GM23338 (cell line): Measurements from ENCODE around the gene SCARF1. TPM values are rescaled to one million over a fixed set of nuclear protein-coding genes. Genes with fewer than 3 reads are reported as not detected.
A peak's percentile ranks its signal among the peaks of the same experiment; 100 is the strongest.

Source experiments
- ATAC-seq: fragments of 200-7000 bp; cut with Tn5 transposase; 3 replicates; pipeline ENCODE4 v1.9.1; 2020
- DNase-seq: peaks from one replicate; pipeline ENCODE4 v3.0.0-alpha.2; 2015; ENCODE audit warnings: low spot score
- H2AFZ ChIP-seq: fragments of 200-600 bp; sonication (generic); 2 replicates; pipeline ENCODE4 v1.8.0; 2016; ENCODE audit warnings: antibody characterized with exemption, mild to moderate bottlenecking, moderate library complexity
- H3F3A ChIP-seq: fragments of 200-600 bp; sonication (generic); replicated peaks from 2 replicates; pipeline ENCODE4 v1.8.0; 2017; ENCODE audit warnings: antibody characterized with exemption, mixed run types, low read depth
- H3K27ac ChIP-seq: fragments of 200-600 bp; sonication (generic); 2 replicates; pipeline ENCODE4 v1.6.1; 2016; ENCODE audit warnings: low read depth
- H3K27me3 ChIP-seq: fragments of 200-600 bp; sonication (generic); 2 replicates; pipeline ENCODE4 v1.8.0; 2016; ENCODE audit warnings: mild to moderate bottlenecking, mixed run types, moderate library complexity; ENCODE audit not compliant: insufficient read depth
- H3K36me3 ChIP-seq: fragments of 200-600 bp; sonication (generic); 2 replicates; pipeline ENCODE4 v1.8.0; 2016; ENCODE audit warnings: mild to moderate bottlenecking; ENCODE audit not compliant: insufficient read depth
- H3K4me1 ChIP-seq: fragments of 200-600 bp; sonication (generic); 2 replicates; pipeline ENCODE4 v1.8.0; 2016; ENCODE audit warnings: mild to moderate bottlenecking, moderate library complexity; ENCODE audit not compliant: insufficient read depth
- H3K4me2 ChIP-seq: fragments of 200-600 bp; sonication (generic); 2 replicates; pipeline ENCODE4 v1.7.1; 2017; ENCODE audit warnings: mixed run types
- H3K4me3 ChIP-seq: fragments of 200-600 bp; sonication (generic); 2 replicates; pipeline ENCODE4 v1.6.1; 2016; ENCODE audit warnings: mixed run types
- H3K79me2 ChIP-seq: fragments of 200-600 bp; sonication (generic); replicated peaks from 2 replicates; pipeline ENCODE4 v1.8.0; 2017; ENCODE audit warnings: mild to moderate bottlenecking; ENCODE audit not compliant: insufficient read depth
- H3K9me2 ChIP-seq: fragments of 200-600 bp; sonication (generic); 2 replicates; pipeline ENCODE4 v1.8.0; 2017; ENCODE audit not compliant: insufficient read depth
- H4K20me1 ChIP-seq: fragments of 200-600 bp; sonication (generic); replicated peaks from 2 replicates; pipeline ENCODE4 v1.8.0; 2017; ENCODE audit warnings: mild to moderate bottlenecking; ENCODE audit not compliant: insufficient read depth
- H3K27ac Mint-ChIP-seq: 2 replicates; pipeline ENCODE4 v1.8.0; 2020; ENCODE audit warnings: inconsistent platforms, mild to moderate bottlenecking, moderate library complexity, mixed read lengths
- H3K27me3 Mint-ChIP-seq: 3 replicates; pipeline ENCODE4 v1.8.0; 2022; ENCODE audit warnings: low read depth, mild to moderate bottlenecking, moderate library complexity, mixed read lengths, inconsistent platforms; ENCODE audit not compliant: insufficient read depth, poor library complexity
- H3K36me3 Mint-ChIP-seq: 3 replicates; pipeline ENCODE4 v1.8.0; 2021; ENCODE audit warnings: low read depth, mild to moderate bottlenecking, inconsistent platforms, moderate library complexity, mixed read lengths
- H3K4me1 Mint-ChIP-seq: 3 replicates; pipeline ENCODE4 v1.8.0; 2020; ENCODE audit warnings: mild to moderate bottlenecking, inconsistent platforms, mixed read lengths
- H3K4me3 Mint-ChIP-seq: 3 replicates; pipeline ENCODE4 v1.8.0; 2021; ENCODE audit warnings: moderate library complexity, mild to moderate bottlenecking, inconsistent platforms, mixed read lengths
- H3K9me3 Mint-ChIP-seq: 3 replicates; pipeline ENCODE4 v1.8.0; 2020; ENCODE audit warnings: moderate library complexity, mild to moderate bottlenecking, inconsistent platforms, mixed read lengths
- CREB1 ChIP-seq: fragments of 250-450 bp; sonication (Bioruptor Pico); IDR thresholded peaks from 2 replicates; pipeline ENCODE4 v1.5.0; 2020; ENCODE audit warnings: low read depth, mild to moderate bottlenecking, moderate library complexity
- JUNB ChIP-seq: IDR thresholded peaks from one replicate; pipeline ENCODE4 v1.6.1; 2016; ENCODE audit warnings: antibody characterized with exemption; ENCODE audit not compliant: unreplicated experiment
- REST ChIP-seq: IDR thresholded peaks from one replicate; pipeline ENCODE4 v1.6.1; 2018; ENCODE audit warnings: antibody characterized with exemption; ENCODE audit not compliant: unreplicated experiment
- ZNF114 ChIP-seq: fragments of 250-450 bp; sonication (Bioruptor Pico); IDR thresholded peaks from 2 replicates; pipeline ENCODE4 v1.5.0; 2020; ENCODE audit warnings: mild to moderate bottlenecking, moderate library complexity
- ZNF462 ChIP-seq: fragments of 250-450 bp; sonication (Bioruptor Pico); IDR thresholded peaks from 2 replicates; pipeline ENCODE4 v1.5.0; 2020; ENCODE audit warnings: mild to moderate bottlenecking, moderate library complexity
- polyA plus RNA-seq: library from polyadenylated mRNA; unstranded; fragments of >200 nt; fragmentation: Nextera tagmentation; extraction: Ambion mirVana; gene quantifications from 2 replicates; pipeline ENCODE4 v1.2.1, GENCODE V29; 2016
- total RNA-seq: library from RNA; depleted of rRNA; stranded (reverse); fragments of >200 nt; shearing (Covaris generic); gene quantifications from 2 replicates; pipeline ENCODE4 v1.2.3, GENCODE V29; 2014

The SCARF1 gene
- total and polyA plus RNA-seq, 2 experiments from 2014 or later = 0.76 to 1.6 TPM

GRCh38 chr17:1644493-1645206, 882 bp downstream of the SCARF1 start:
- TF ChIP-seq CREB1 (CRISPR knock-in tag) (no peak), ZNF114 (CRISPR knock-in tag) (no peak), ZNF462 (CRISPR knock-in tag) (no peak)
- Mint-ChIP-seq H3K4me1 (peaks cover 38% of the 10 kb centered on the region), H3K27ac (no peak overlapping the region), H3K4me3 (peak overlapping the region; percentile 68), H3K27me3 (peaks cover 28% of the 10 kb centered on the region), H3K36me3 (no peaks in the 10 kb centered on the region), H3K9me3 (peaks cover 3% of the 10 kb centered on the region; the same call in 1 of the 3 replicates)
- Histone ChIP-seq H3K27me3 (peaks cover 6% of the 10 kb centered on the region), H3K9me2 (peaks cover 3% of the 10 kb centered on the region; the same call in 1 of the 2 replicates), H3F3A (peaks cover 18% of the 10 kb centered on the region; the same call in 1 of the 2 replicates), H3K4me2 (peak overlapping the region; percentile 78; the same call in 1 of the 2 replicates), H3K36me3 (no peaks in the 10 kb centered on the region), H3K27ac (no peak overlapping the region), H3K79me2 (no peaks in the 10 kb centered on the region), H4K20me1 (no peaks in the 10 kb centered on the region), H2AFZ (no peak overlapping the region), H3K4me3 (no peak overlapping the region), H3K4me1 (peaks cover 20% of the 10 kb centered on the region)
- DNase-seq = no peak
- ATAC-seq = no peak

- Histone ChIP-seq H3K27ac (no peak overlapping the region), H3K4me1 (peaks cover 21% of the 10 kb centered on the region), H3F3A (peaks cover 18% of the 10 kb centered on the region; the same call in 1 of the 2 replicates), H3K27me3 (peaks cover 6% of the 10 kb centered on the region), H3K79me2 (no peaks in the 10 kb centered on the region), H4K20me1 (no peaks in the 10 kb centered on the region), H2AFZ (no peak overlapping the region), H3K9me2 (peaks cover 3% of the 10 kb centered on the region; the same call in 1 of the 2 replicates), H3K4me3 (peak overlapping the region; percentile 62), H3K36me3 (no peaks in the 10 kb centered on the region), H3K4me2 (peak overlapping the region; percentile 78)
- Mint-ChIP-seq H3K9me3 (peaks cover 3% of the 10 kb centered on the region; the same call in 1 of the 3 replicates), H3K4me3 (peak overlapping the region; percentile 68), H3K27ac (0 out of 2 replicates have a peak overlapping the region, but pooled peaks have one; percentile 32), H3K36me3 (no peaks in the 10 kb centered on the region), H3K4me1 (peaks cover 39% of the 10 kb centered on the region), H3K27me3 (peaks cover 28% of the 10 kb centered on the region)
- TF ChIP-seq REST (no peak), JUNB (no peak)
- DNase-seq (no peak), ATAC-seq (no peak)
These were observed 1.5 kb downstream of the SCARF1 start for GRCh38 chr17:1643999-1644492.
